DOHH2 (cell line): ENCODE measurements around the gene CEP112.
A peak's percentile ranks its signal among the peaks of the same experiment; 100 is the strongest.

Experiments used
- H3F3A ChIP-seq: fragments of 200-600 bp; sonication (generic), shearing (Covaris generic); 2 replicates; pipeline ENCODE4 v1.6.0; 2016; ENCODE audit warnings: antibody characterized with exemption, mild to moderate bottlenecking; ENCODE audit not compliant: control insufficient read depth, insufficient read depth
- H3K27ac ChIP-seq: fragments of 200-600 bp; sonication (generic); 2 replicates; pipeline ENCODE4 v1.5.1; 2014; ENCODE audit warnings: low read depth, mild to moderate bottlenecking, low read length, moderate library complexity
- H3K27me3 ChIP-seq: fragments of 200-600 bp; sonication (generic); 2 replicates; pipeline ENCODE4 v1.6.1; 2014; ENCODE audit warnings: mild to moderate bottlenecking, low read length, mixed read lengths; ENCODE audit not compliant: control insufficient read depth
- H3K36me3 ChIP-seq: fragments of 200-600 bp; sonication (generic); 2 replicates; pipeline ENCODE4 v1.6.1; 2014; ENCODE audit warnings: mild to moderate bottlenecking, low read length, moderate library complexity, mixed read lengths; ENCODE audit not compliant: control insufficient read depth
- H3K4me1 ChIP-seq: fragments of 200-600 bp; sonication (generic); 2 replicates; pipeline ENCODE4 v1.6.1; 2014; ENCODE audit warnings: mild to moderate bottlenecking, low read length, mixed read lengths; ENCODE audit not compliant: control insufficient read depth
- H3K4me2 ChIP-seq: fragments of 200-600 bp; sonication (generic); 2 replicates; pipeline ENCODE4 v1.6.0; 2014; ENCODE audit warnings: mild to moderate bottlenecking, low read length, moderate library complexity
- H3K4me3 ChIP-seq: fragments of 200-600 bp; sonication (generic); 2 replicates; pipeline ENCODE4 v1.5.1; 2014; ENCODE audit warnings: mild to moderate bottlenecking, low read length, mixed read lengths
- H3K79me2 ChIP-seq: fragments of 200-600 bp; sonication (generic); 2 replicates; pipeline ENCODE4 v1.6.1; 2014; ENCODE audit warnings: mild to moderate bottlenecking, low read length, mixed read lengths; ENCODE audit not compliant: control insufficient read depth
- H3K9me2 ChIP-seq: fragments of 200-600 bp; sonication (generic); replicated peaks from 2 replicates; pipeline ENCODE4 v1.6.1; 2014; ENCODE audit warnings: mild to moderate bottlenecking, low read length, mixed read lengths; ENCODE audit not compliant: control insufficient read depth
- H3K9me3 ChIP-seq: fragments of 200-600 bp; sonication (generic); 2 replicates; pipeline ENCODE4 v1.6.1; 2014; ENCODE audit warnings: antibody characterized with exemption, low read length, mixed read lengths; ENCODE audit not compliant: control insufficient read depth, insufficient read depth
- H4K20me1 ChIP-seq: fragments of 200-600 bp; sonication (generic); 2 replicates; pipeline ENCODE4 v1.6.0; 2014; ENCODE audit warnings: low read depth, mild to moderate bottlenecking, antibody characterized with exemption, low read length, moderate library complexity; ENCODE audit not compliant: control insufficient read depth, insufficient read depth
- EZH2phosphoT487 ChIP-seq: fragments of 200-600 bp; sonication (generic); IDR thresholded peaks from 2 replicates; pipeline ENCODE4 v1.6.1; 2017; ENCODE audit warnings: borderline replicate concordance, mild to moderate bottlenecking, antibody characterized with exemption, low read length, moderate library complexity, mixed read lengths
- TF ChIP-seq, protein P1 (sequence below): fragments of 200-600 bp; sonication (generic); IDR thresholded peaks from one replicate; pipeline ENCODE4 v1.5.1; 2014; ENCODE audit warnings: antibody characterized with exemption, mild to moderate bottlenecking, low read depth, low read length; ENCODE audit not compliant: poor library complexity, severe bottlenecking

CEP112 gene

DNA sequence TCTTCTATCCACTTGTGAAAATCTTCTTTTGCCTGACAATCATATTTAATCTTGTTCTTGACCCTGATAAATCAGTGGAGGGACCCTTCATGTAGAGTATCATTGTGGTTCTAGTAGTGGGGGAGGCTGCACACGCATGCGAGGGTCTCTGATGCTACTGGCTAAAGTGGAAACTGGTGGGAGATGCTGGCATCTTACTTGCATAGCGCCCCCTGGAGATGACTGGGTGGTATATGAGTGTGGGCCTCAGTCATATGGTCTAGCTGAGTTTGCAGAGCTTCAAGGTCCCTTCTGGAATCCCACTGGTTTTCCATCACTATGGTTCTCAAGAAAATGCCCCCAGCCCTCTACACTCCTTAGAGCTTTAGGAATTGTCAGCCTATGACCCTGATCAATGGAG lies 394.1 kb downstream of the CEP112 start:
- no peaks in the 10 kb centered on the region for H3F3A ChIP-seq
- H3K9me3 ChIP-seq = peaks cover 8% of the 10 kb centered on the region; the same call in 1 of the 2 replicates
- no peaks in the 10 kb centered on the region for H4K20me1 ChIP-seq
- H3K4me1 ChIP-seq = no peaks in the 10 kb centered on the region
- no peaks in the 10 kb centered on the region for H3K36me3 ChIP-seq
- H3K27me3 ChIP-seq = no peaks in the 10 kb centered on the region
- H3K4me2 ChIP-seq = no peak overlapping the region
- no peak overlapping the region for H3K4me3 ChIP-seq
- H3K27ac ChIP-seq = no peak overlapping the region
- TF ChIP-seq, protein P1, sequence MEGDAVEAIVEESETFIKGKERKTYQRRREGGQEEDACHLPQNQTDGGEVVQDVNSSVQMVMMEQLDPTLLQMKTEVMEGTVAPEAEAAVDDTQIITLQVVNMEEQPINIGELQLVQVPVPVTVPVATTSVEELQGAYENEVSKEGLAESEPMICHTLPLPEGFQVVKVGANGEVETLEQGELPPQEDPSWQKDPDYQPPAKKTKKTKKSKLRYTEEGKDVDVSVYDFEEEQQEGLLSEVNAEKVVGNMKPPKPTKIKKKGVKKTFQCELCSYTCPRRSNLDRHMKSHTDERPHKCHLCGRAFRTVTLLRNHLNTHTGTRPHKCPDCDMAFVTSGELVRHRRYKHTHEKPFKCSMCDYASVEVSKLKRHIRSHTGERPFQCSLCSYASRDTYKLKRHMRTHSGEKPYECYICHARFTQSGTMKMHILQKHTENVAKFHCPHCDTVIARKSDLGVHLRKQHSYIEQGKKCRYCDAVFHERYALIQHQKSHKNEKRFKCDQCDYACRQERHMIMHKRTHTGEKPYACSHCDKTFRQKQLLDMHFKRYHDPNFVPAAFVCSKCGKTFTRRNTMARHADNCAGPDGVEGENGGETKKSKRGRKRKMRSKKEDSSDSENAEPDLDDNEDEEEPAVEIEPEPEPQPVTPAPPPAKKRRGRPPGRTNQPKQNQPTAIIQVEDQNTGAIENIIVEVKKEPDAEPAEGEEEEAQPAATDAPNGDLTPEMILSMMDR = peak; percentile 60
- TF ChIP-seq EZH2phosphoT487 = no peak
- H3K79me2 ChIP-seq = no peaks in the 10 kb centered on the region
- no peaks in the 10 kb centered on the region for H3K9me2 ChIP-seq

DNA sequence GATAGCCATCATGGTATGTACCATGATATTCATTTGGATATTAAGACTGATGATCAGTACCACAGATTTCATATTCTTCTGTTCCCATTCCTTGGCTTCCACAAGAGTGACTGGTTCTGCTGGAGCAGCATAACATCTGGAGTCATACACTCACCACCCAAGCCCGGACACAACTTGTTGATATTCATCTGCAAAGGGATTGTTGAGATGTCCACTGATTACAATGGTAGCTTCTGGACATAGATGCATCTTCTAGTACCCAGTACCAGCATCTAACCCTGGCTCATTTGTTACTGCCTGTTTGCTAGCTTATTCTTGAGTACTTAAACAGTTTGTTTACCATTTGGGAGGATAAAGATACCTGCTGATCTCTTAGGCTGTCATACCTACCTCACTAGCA lies 394.8 kb downstream of the CEP112 start:
- no peaks in the 10 kb centered on the region for H4K20me1 ChIP-seq
- no peaks in the 10 kb centered on the region for H3K27me3 ChIP-seq
- H3K36me3 ChIP-seq = no peaks in the 10 kb centered on the region
- peaks cover 4% of the 10 kb centered on the region; the same call in 1 of the 2 replicates for H3K9me3 ChIP-seq
- H3K27ac ChIP-seq = no peak overlapping the region
- no peak for TF ChIP-seq EZH2phosphoT487
- TF ChIP-seq, protein P1 = no peak
- H3K4me1 ChIP-seq = no peaks in the 10 kb centered on the region
- H3K79me2 ChIP-seq = no peaks in the 10 kb centered on the region
- no peaks in the 10 kb centered on the region for H3F3A ChIP-seq
- H3K9me2 ChIP-seq = no peaks in the 10 kb centered on the region
- no peak overlapping the region for H3K4me2 ChIP-seq
- H3K4me3 ChIP-seq = no peak overlapping the region

DNA sequence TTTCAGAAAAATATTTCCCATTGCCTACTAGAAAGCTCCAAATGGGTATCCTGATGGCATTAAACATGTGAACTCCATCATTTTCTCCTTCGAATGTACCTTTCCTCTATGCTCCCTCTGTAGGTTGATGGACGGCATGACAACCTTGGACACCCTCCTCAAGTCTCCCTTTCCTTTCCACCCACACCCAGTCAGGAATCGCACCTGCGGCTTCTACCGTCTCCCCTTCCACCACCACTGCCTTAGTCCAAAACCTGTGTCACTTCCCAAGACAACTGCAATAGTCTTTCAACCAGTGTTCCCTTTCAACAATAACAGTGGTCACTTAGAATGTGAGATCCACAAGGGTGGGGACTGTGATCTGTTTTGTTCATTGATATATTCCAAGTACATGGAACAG lies 397.4 kb downstream of the CEP112 start:
- Histone ChIP-seq H3K4me1 (no peaks in the 10 kb centered on the region), H3K27me3 (no peaks in the 10 kb centered on the region), H3K79me2 (no peaks in the 10 kb centered on the region), H3K9me2 (no peaks in the 10 kb centered on the region), H3K4me3 (no peak overlapping the region), H3K4me2 (no peak overlapping the region), H3F3A (no peaks in the 10 kb centered on the region), H4K20me1 (no peaks in the 10 kb centered on the region), H3K27ac (no peak overlapping the region), H3K36me3 (no peaks in the 10 kb centered on the region), H3K9me3 (no peaks in the 10 kb centered on the region)
- TF ChIP-seq EZH2phosphoT487 = no peak
- TF ChIP-seq, protein P1 = peak; percentile 47
